Measurements from ENCODE around the gene C5. TPM values are rescaled to one million over a fixed set of nuclear protein-coding genes. Genes with fewer than 3 reads are reported as not detected.
A peak's percentile ranks its signal among the peaks of the same experiment; 100 is the strongest.

C5 gene
- total RNA-seq, 4 donors from 2014 or later = 3.6 to 6.6 (median 4.6) TPM

DNA sequence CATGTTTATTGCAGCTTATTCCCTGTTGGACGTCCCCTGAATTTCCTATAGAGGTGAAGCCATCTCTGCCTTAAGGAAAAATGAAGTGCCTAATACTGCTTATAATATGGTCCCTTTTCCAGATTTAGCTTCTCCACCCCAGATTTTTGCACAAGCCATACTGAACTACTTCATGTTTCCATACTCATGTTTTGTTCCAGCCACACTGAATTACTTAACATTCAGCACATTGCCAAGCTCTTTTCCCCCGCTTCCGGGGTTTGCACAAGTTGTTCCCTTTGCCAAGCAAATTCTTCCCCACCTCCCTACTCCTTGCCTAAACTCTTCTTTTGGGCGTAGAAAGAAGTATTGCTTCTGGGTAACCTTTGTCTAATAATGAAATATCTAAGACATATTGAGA is 23.0 kb upstream of the C5 start:
- no peaks in the 10 kb centered on the region for H3K36me3 ChIP-seq
- WGBS = 39% methylated on average over 4 of the region's 4 CpGs
- peak overlapping the region; percentile 90 to 96 (median 92) for H3K27ac ChIP-seq (replicated peaks in 1 of 4)
- intact Hi-C loops (cut with DNase I) = loop anchor here (5.0 kb wide), 1 partner anchor 206 kb away; no protein-coding TSS in a partner anchor
- peak overlapping the region in 3 of 4 donors; percentile 26 to 91 (median 79) for H3K4me3 ChIP-seq
- H3K4me1 ChIP-seq = peaks cover 14 to 33% (median 30%) of the 10 kb centered on the region in 4 donors
- no peak for DNase-seq (ENCODE audit: extremely low spot score)
- no peaks in the 10 kb centered on the region for H3K9me3 ChIP-seq
- TF ChIP-seq POLR2AphosphoS5 (IDR thresholded peaks at IDR 0.05) = peak; percentile 52 to 58
- TF ChIP-seq POLR2A (IDR thresholded peaks at IDR 0.05; ENCODE audit: low read depth) = no peak
- TF ChIP-seq, protein P1, sequence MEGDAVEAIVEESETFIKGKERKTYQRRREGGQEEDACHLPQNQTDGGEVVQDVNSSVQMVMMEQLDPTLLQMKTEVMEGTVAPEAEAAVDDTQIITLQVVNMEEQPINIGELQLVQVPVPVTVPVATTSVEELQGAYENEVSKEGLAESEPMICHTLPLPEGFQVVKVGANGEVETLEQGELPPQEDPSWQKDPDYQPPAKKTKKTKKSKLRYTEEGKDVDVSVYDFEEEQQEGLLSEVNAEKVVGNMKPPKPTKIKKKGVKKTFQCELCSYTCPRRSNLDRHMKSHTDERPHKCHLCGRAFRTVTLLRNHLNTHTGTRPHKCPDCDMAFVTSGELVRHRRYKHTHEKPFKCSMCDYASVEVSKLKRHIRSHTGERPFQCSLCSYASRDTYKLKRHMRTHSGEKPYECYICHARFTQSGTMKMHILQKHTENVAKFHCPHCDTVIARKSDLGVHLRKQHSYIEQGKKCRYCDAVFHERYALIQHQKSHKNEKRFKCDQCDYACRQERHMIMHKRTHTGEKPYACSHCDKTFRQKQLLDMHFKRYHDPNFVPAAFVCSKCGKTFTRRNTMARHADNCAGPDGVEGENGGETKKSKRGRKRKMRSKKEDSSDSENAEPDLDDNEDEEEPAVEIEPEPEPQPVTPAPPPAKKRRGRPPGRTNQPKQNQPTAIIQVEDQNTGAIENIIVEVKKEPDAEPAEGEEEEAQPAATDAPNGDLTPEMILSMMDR (IDR thresholded peaks at IDR 0.05) = no peak
- TF ChIP-seq EP300 (IDR thresholded peaks at IDR 0.05) = no peak
- H3K27me3 ChIP-seq = no peaks in the 10 kb centered on the region

DNA sequence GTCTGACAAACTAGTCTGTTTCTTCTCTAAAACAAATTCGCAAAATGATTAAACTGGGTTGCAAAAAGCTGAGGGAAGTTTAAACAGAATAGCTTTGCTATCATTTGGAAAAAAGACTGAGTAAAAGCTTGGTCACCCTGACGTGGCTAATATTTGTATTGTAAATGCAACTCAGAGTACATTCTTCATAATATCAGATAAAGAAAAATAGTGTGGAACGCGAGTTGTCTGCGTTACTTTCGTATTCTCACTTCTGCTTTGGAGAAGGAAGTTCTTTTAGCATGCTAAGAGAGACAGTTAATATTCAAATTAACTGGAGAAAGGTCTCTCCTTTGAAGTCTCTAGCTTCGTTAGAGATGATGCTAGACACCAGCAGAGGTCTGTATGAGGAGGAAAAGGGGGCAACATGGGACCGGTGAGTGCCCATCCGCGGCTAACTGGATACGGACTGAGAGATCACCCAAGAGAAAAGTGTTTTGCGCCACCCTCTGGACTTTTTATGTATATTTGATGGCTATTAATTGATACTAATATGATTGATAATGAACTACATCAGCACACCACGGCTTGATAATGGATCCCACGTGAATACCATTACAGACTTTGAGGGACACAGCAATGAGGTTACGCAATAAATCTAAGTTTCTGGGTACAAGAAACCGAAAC is 21.8 kb upstream of the C5 start:
- WGBS = 46% methylated on average over 16 of the region's 16 CpGs
- no peaks in the 10 kb centered on the region for H3K9me3 ChIP-seq
- no peak for TF ChIP-seq POLR2A (IDR thresholded peaks at IDR 0.05; ENCODE audit: low read depth)
- no peak for TF ChIP-seq POLR2AphosphoS5 (IDR thresholded peaks at IDR 0.05)
- TF ChIP-seq EP300 (IDR thresholded peaks at IDR 0.05) = no peak
- TF ChIP-seq, protein P1 (IDR thresholded peaks at IDR 0.05) = peak; percentile 22 to 32 (median 27)
- no peak for DNase-seq (ENCODE audit: extremely low spot score)
- no peaks in the 10 kb centered on the region for H3K27me3 ChIP-seq
- intact Hi-C loops (cut with DNase I) = loop anchor here (5.0 kb wide), 1 partner anchor 205 kb away; no protein-coding TSS in a partner anchor
- H3K27ac ChIP-seq (replicated peaks in 1 of 4) = peak overlapping the region; percentile 90 to 96 (median 92)
- peak overlapping the region; percentile 41 to 55 (median 46) for H3K4me3 ChIP-seq
- peaks cover 0 to 3% (median 0%) of the 10 kb centered on the region in 4 donors for H3K36me3 ChIP-seq
- H3K4me1 ChIP-seq = peaks cover 14 to 33% (median 30%) of the 10 kb centered on the region in 4 donors

- no peak for DNase-seq (ENCODE audit: extremely low spot score)
- intact Hi-C loops (cut with DNase I) = loop anchor here (5.0 kb wide), 1 partner anchor 204 kb away; no protein-coding TSS in a partner anchor
- H3K4me3 ChIP-seq = peak overlapping the region; percentile 41 to 55 (median 46)
- no peaks in the 10 kb centered on the region for H3K27me3 ChIP-seq
- H3K4me1 ChIP-seq = peaks cover 14 to 32% (median 30%) of the 10 kb centered on the region in 4 donors
- TF ChIP-seq EP300 (IDR thresholded peaks at IDR 0.05) (no peak), POLR2AphosphoS5 (IDR thresholded peaks at IDR 0.05) (no peak)
- peak overlapping the region; percentile 90 to 96 (median 92) for H3K27ac ChIP-seq (replicated peaks in 1 of 4)
- H3K36me3 ChIP-seq = peaks cover 0 to 6% (median 0%) of the 10 kb centered on the region in 4 donors
- WGBS = 100% methylated on average over 2 of the region's 2 CpGs
- H3K9me3 ChIP-seq = no peaks in the 10 kb centered on the region
Measured at GRCh38 chr9:121071370-121071755, 21.3 kb upstream of the C5 start.

DNA sequence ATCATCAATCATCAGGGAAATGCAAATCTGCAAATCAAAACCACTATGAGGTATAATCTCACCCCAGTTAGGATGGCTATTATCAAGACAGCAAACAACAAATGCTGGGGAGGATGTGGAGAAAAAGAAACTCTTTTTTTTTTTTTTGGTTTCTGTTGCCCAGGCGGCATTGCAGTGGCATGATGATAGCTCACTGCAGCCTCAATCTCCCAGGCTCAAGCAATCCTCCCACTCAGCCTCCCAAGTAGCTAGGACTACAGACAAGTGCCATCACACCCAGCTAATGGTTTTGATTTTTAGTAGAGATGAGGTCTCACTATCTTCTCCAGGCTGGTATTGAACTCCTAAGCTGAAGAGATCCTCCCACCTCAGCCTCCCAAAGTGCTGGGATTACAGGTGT is 19.3 kb upstream of the C5 start:
- Histone ChIP-seq H3K36me3 (peaks cover 0 to 14% (median 0%) of the 10 kb centered on the region in 4 donors), H3K4me1 (peaks cover 13 to 22% (median 21%) of the 10 kb centered on the region in 4 donors), H3K27ac (replicated peaks in 1 of 4) (no peak overlapping the region), H3K4me3 (no peak overlapping the region), H3K9me3 (no peaks in the 10 kb centered on the region), H3K27me3 (no peaks in the 10 kb centered on the region)
- DNase-seq (ENCODE audit: extremely low spot score) = no peak
- intact Hi-C loops (cut with DNase I) = no loop called here
- TF ChIP-seq, protein P1 (IDR thresholded peaks at IDR 0.05) = no peak
- TF ChIP-seq EP300 (IDR thresholded peaks at IDR 0.05) (no peak), POLR2A (IDR thresholded peaks at IDR 0.05; ENCODE audit: low read depth) (no peak), POLR2AphosphoS5 (IDR thresholded peaks at IDR 0.05) (no peak)
- 89% methylated on average over 1 of the region's 1 CpG for WGBS

GRCh38 chr9:121067640-121068039 is 17.6 kb upstream of the C5 start:
- intact Hi-C loops (cut with DNase I) = no loop called here
- Histone ChIP-seq H3K4me1 (peaks cover 3 to 7% (median 5%) of the 10 kb centered on the region in 4 donors), H3K27ac (replicated peaks in 1 of 4) (no peak overlapping the region), H3K27me3 (no peaks in the 10 kb centered on the region), H3K9me3 (no peaks in the 10 kb centered on the region), H3K4me3 (no peak overlapping the region), H3K36me3 (peaks cover 0 to 14% (median 0%) of the 10 kb centered on the region in 4 donors)
- 90% methylated on average over 2 of the region's 2 CpGs for WGBS
- no peak for DNase-seq (ENCODE audit: extremely low spot score)
- TF ChIP-seq EP300 (IDR thresholded peaks at IDR 0.05) (no peak), POLR2A (IDR thresholded peaks at IDR 0.05; ENCODE audit: low read depth) (no peak), POLR2AphosphoS5 (IDR thresholded peaks at IDR 0.05) (no peak)
- TF ChIP-seq, protein P1 (IDR thresholded peaks at IDR 0.05) = no peak
